ENCODE measurements around the gene HCN2.

GRCh38 chr19:607301-608154 is 17.8 kb downstream of the HCN2 start:
- TF ChIP-seq EZH2 (IDR thresholded peaks at IDR 0.05; ENCODE audit: low read depth): no peak
- TF ChIP-seq CTCF (conservative IDR thresholded peaks at IDR 0.05): no peak

Data from PC-9 (cell line).